ENCODE results near the gene TTLL11.

Gene TTLL11

DNA sequence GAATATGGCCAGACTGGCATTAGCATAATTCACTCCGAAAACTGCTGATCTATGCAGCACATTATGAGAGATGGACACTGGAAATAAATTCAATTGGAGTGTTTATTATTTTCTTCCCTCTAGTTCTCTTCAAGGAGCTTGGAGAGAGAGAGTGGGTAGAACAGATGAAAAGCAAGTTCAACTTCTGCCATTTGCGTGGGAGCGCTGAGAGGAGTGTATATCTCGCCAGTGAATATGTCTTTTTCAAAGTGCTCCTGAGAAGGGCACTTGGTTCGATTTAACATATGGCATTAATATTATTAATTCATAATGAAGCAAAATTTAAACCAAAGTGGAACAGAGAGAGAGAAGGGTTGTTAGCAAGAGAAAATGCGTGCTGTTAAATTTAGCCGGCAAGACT is 227.2 kb downstream of the TTLL11 start:
- DNase-seq: no peak

DNA sequence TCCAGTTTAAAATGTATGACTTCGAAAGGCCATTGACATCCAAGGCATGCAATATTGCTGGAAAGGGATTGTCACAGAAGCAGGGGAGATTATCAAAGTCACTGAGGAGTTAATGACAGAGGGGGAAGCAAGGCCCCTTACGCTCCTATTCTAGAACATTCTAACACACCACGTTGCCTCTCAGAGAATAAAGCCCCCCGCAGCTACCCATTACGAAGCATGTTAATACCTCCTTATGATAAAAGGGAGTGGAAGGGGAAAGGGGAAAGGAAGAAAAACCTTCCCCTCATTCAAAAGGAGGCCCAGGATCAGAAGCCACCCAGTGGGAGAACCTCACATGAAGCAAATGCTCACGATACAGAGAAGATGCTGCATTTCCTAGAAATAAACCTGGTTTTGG is 228.0 kb downstream of the TTLL11 start:
- no peak for DNase-seq

DNA sequence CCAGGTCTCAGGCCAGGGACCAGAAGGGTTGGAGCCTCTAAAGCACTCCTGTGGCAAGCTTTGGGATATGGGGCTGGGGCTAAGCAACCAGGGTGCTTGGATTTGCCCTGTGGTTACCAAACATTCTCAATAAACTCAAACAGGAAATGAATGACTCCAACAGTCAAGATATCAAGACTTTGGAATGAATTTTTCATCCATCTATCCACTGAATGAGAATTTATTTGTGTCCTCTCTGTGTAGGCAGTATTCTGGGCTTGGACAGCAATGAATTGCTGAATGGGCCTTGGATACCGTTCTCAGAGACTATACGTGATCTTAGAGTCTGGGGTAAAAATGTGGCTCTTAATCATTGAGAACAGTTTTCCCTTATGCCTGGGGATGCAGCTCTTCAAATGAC is 229.2 kb downstream of the TTLL11 start:
- DNase-seq: no peak

DNA sequence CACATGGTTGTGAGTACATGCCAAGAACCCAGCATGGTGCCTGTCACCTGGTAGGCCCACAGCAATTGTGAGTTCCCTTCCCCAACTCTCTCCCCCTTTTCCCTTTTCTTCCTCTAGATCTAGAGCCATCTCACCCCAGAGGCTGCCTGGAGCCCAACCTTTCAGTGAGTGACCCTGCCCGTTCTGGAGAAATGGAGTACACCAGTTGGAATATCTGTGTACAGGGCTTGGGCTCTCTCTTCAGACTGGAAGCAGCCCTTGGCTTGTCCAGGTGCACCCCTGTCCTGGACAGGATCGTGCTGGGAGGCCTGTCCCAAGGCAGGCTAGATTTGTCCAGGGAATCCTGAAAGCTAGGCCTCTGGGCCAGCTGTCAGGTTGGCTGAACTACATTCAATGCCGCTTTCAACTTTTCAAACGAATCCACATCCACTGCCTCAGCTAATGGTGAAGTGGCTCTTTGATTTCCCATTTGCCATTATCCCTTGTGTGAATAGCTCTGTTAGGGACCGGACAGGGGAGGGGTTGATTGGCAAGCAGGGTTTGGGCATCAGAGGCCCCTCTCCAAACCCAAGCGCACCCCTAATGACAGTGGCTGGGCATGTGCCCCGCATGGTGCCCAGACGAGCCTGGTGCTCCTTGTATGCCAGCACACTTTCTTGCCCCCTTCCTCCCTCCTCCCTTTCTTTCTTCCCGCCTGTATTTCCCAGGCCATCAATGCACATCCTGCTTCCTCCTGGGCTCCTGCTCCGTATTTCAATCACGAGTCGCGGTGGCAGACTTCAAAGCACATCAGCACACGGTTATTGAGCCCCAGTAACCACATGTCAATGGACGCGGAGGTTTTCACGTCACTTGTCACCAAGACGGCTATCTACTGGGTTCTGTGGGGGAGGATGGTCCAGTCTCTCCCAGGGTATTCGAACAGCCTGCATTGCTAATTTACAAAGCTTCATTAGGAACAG is 230.5 kb downstream of the TTLL11 start:
- no peak for DNase-seq

DNA sequence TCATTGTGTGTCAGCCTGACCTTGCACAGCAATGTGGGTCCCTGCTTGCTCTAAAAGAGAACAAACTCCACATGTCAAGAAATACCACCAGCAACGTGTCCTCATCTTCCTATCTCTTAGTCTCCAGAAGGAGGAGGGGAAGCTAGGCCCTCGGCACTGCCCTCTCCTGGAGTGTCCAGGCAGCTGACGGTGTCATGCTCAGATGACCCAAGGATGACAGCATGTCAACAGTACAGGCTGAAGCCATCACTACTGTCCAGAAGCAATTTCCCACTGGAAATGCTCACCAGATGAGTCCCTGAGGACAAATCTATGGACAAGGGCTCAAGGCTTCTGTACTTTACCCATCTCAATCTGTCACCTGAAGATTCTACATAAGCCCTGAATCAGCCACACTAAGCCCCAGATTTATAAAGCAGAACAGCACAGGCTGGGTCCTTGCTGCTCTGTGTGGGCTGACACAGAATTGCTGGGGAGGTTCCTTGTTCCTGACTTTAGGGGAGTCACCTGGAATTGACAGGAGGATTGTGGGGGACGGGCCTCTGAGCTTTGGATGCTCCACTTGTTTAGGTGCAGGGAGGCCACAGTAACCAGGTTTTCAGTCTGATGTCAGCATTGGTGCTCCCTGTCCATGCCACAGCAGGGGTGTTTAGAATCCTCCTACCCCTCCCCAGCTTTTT is 231.5 kb downstream of the TTLL11 start:
- DNase-seq: no peak

DNA sequence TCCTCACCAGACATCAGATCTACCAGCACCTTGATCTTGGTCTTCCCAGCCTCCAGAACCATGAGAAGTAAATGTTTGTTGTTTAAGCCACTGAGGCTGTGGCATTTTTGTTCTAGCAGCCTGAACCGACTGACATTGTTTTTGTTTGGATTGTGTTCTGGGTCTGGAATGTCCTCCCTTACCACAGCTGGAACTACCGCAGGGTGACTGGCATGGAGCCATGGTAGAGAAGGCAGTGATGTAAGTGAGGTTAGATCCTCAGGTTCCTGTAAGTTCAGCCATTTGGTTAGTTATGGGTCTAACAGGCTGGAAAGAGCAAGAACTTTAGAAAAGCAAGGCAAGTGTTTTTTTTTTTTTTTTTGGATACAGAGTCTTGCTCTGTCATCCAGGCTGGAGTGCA is 232.4 kb downstream of the TTLL11 start:
- no peak for DNase-seq

DNA sequence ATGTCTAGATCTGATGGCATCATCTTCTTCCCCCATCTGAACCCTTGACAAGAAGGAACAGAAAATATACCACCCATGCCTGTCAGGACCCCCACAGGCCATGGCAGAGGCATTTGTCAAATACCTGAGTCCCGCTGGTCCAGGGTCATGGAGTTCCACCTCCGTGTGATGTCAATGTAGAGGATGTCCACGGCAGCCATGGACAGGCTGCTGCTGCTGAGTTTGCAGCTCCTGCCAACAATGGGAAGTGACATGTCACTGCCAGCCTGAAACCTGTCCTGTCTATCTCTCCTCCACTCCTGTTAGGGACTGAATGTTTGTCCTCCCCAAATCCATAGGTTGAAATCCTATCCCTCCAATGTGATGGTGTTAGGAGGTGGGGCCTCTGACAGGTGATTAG is 232.9 kb downstream of the TTLL11 start:
- DNase-seq: no peak

DNA sequence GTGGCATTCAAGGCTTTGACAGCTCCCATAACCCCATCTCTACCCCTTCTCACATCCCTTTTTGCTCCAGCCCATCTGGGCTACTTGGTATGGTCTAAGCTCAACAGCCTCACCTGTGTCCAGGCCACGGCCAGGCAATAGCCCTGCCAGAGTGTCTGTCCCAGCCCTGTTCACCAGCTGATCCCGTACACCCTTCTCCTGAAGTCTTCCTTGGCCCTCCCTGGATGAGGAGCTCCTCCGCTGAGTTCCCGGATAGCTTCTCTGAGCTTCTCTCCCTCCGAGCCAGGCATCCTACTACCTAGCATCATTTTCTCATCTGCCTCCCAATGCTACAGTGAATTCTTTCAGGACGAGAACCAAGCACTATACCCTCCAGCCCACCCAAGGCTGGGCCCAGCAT is 233.5 kb downstream of the TTLL11 start:
- no peak for DNase-seq

DNA sequence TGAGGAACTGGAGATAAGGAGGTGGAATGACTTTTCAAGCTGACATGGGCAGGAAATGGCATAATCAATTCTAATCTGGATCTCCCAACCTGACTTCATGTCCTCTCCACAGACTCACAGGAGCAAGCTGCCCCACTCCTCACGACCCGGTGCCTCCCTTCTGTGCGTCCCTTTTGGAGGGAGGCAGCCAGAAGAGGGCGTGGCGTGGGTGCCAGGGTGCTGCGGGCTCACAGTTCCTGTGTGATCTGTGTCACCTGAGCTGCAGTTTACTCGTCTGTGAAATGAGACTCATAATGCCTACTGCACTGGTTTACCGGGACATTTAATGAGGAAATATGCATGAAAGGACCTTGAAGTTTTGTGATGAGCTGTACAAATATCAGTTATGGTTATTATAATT is 234.3 kb downstream of the TTLL11 start:
- no peak for DNase-seq

DNA sequence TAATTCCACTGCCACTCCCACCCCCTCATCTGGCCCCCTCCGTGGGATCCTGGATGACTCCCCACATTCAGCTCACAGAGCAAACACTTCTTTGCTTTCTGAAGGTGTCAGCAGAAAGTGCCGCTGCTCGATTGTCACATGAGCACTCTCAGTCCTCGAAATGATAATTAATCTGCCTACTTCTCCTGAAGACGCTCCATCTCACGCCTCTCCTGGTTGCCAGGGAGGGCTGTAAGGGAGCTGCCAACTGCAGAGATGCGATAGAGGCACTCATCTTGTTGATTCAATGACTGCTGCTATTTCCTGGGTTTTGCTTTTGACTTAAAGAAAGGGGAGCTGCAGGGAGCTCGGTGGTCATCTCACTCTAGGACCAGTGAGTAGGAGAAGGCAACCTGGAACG is 235.2 kb downstream of the TTLL11 start:
- no peak for DNase-seq

DNA sequence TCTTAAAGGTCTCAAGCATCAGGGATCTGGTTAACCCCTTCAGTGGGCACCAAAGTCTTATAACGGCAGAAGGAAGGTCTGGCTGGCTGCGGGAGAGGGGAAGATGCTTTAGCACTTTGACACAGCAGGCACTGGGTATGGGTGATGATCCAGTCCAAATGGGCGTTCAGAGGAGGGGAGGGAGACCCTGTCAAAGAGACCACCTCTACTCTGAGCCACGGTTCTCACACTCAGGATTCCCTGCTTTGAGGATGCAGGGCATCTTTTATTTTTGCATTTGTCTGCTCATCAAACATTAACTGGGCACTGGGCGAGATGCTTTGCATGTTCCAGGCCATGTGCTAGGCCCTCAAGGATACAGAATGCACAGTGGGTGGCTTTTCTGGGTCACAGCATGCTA is 237.6 kb downstream of the TTLL11 start:
- no peak for DNase-seq

DNA sequence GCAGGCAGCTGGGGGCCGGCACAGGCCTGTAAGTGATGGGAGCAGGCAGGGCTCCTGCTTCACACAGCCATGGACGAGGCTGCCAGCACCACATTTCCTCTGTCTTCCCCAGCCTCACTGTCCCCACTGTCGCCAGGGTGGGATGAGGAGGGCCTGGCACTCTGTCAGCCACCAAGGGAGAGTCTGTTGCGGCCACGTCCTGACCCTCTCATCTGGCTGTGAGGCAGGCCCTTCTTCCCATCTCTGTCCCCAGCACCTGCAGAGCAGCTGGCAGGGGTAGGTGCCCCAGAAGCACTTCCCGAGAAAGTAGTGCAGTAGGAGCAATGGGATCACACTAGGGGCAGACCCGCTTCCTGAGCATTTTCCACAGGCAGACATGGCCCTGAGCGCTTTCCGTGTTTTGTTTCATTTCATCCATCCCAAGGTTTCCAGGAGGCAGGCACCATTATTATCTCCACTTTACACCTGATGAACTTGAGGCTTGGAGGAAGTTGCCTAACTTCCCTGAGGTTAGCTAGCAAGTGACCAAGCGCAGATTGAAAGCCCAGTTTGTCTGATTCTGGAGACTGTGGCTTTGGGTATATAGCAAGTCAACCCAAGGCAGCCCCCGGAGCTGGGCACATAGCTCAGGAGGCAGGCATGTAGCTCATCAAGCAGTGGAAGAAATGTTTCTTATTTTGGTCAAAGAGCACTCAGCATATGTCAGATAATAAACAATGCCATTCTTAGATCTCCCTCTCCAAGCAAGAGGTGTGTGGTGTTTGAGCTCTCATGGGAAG is 239.3 kb downstream of the TTLL11 start:
- DNase-seq: no peak

DNA sequence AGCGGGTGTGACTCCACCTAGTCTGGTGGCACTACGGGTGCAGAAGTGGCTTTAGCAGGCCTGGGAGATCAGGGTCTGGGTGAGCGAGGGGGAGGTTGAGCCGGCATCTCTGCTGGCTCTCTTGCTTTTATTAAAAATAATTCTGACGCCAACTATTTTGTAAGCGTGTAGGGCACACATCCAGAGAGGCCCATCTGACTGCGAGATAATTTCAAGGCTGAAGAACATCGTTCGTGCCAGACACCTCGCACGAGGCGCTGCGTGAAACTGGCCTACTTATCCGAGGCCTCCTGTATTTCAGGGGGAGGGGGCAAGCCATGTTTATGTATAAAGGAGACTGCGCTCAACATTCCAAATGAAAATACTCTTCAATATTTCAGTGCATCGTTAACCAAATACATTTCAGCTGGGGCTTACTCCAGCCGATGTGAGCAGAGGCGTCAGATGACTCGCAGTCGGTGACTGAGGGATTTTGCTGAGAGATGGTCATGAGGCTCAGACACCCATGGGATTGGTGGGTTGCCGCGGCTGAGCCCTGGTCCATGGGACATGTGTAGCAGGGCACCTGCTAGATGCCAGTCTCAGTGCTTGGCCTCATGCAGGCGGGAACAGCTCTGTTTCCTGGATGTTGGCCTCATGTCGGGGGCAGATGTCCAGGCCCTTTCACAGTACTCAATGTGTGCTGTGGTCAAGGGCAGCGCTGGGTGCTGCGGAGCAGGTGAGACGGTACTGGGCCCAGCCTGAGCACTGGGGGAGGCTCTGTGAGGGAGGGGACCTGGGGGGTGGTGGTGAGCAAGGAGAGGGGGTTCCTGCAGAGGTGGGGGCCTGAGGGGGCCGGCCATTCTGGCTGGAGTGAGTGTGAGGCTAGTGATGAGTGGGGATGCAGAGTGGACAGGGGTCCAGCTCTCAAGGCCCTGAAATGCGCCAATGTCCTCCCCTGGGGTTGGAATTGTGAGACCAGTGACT is 240.2 kb downstream of the TTLL11 start:
- DNase-seq: no peak

DNA sequence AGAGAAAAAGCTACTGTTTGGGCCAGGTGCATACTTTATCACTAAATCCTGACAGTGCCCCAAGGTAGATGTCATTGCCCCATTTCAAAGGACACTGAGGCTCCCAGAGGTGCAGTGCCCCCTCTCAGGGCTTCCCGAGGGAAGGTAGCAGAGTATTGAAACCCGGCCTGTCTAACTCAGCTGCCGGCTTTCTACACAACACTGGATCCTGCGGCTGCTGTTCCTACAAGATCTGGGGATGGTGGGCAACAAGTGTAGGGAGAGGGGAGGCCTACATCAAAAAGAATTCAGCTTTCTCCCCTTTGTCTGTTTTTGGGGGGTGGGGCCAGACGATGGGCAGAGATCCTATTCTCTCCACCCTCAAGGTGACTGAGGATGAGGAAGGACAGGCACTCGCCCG is 240.9 kb downstream of the TTLL11 start:
- DNase-seq: no peak

DNA sequence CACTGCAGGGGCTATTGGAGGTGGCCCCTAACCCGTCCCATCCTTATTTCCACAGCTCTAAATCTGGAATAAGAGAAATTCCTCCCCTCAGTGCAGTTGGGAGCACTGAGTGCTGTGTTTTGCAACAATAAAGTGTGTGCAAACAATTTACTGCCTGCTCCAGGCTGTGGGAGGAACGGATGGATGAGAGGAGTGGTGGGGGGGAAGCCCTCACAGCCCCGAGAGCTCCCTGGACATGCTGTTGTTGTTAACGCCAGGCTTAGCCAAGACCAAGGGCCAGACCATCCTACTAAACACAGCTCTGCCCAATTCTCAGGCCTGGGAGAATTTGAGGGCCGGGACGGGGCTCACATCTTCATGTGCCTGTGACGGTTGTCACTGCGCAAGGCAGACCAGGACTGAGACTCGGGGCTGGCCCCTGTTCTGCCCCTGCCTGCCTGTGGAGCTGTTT is 241.4 kb downstream of the TTLL11 start:
- no peak for DNase-seq

DNA sequence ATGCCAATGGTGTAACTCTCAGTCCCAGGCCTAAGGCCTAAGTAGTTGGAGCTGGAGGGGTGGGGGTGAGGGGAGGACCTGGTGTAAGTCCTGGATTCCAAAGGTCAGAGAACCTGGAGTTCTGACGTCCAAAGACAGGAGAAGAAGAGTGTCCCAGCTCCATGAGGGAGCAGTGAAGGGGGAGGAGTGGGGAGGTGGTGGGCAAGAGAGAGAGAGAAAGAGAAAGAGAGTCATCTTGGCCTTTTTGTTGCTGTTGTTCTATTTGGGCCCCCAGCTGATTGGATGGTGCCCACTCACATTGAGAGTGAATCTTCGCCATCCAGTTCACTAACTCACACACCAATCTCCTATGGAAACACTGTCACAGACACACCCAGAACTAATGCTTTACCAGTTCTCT is 242.7 kb downstream of the TTLL11 start:
- DNase-seq: no peak

DNA sequence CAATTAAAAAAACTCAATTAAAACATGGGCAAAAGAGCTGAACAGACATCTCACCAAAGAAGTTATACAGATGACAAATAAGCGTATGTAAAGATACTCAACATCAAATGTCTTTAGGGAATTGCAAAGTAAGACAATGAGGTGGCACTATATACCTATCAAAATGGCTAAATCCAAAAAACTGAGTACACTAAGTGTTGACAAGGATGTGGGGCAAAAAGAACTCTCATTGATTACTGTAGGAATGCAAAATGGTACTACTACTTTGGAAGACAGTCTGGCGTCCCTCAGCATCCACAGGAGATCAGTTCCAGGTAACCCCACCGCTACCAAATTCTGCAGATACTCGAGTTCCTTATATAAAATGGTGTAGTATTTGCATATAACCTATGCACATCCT is 243.6 kb downstream of the TTLL11 start:
- DNase-seq: no peak

DNA sequence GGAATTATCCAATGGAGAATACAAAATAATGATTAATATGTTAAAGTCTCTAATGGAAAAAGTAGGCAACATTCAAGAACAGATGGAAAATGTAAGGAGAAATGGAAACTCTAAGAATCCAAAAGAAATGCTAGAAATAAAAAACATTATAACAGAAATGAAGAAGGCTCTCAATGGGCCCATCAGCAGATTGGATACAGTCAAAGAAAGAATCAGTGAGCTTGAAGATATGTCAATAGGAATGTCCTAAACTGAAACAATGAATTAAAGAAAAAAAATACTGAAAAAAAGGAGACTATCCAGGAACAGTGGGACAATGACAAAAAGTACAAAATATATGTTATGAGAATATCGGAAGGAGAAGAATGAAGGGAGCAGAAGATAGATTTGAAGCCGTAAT is 248.5 kb downstream of the TTLL11 start:
- no peak for DNase-seq

DNA sequence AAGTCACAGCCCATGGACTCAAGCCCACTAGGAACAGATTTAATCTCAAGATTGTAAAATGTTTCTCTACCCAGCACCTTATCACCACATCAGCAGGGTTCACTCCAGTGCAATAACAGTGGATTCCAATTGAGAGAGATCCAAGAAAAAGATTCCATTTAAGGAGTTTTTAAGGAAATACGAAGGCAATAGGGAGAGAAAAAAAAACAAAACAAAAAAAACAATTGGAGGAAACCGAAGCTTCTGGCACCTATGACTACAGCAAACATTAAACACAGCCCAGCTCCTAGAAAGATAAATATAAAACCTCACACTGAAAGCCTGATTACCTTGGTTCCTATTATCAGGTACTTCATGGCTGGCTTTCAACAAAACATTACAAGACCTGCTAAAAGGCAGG is 249.0 kb downstream of the TTLL11 start:
- no peak for DNase-seq

DNA sequence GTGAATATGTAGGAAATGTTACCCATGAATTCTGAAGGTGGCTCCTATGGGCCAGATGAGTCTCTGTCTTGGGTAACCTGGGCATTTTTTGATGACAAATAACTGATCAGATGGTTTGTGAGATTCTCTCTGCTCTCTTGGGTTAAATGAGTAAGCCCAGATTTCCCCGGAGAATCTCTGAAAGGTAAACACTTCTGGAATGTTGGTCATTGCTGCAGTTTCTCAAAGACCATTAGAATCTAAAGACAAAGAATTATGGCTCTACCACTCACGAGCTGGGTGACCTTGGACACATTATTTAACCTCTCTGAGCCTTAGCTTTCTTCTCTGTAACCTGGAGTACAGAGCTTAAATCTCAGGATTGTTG is 250.5 kb downstream of the TTLL11 start:
- no peak for DNase-seq

DNA sequence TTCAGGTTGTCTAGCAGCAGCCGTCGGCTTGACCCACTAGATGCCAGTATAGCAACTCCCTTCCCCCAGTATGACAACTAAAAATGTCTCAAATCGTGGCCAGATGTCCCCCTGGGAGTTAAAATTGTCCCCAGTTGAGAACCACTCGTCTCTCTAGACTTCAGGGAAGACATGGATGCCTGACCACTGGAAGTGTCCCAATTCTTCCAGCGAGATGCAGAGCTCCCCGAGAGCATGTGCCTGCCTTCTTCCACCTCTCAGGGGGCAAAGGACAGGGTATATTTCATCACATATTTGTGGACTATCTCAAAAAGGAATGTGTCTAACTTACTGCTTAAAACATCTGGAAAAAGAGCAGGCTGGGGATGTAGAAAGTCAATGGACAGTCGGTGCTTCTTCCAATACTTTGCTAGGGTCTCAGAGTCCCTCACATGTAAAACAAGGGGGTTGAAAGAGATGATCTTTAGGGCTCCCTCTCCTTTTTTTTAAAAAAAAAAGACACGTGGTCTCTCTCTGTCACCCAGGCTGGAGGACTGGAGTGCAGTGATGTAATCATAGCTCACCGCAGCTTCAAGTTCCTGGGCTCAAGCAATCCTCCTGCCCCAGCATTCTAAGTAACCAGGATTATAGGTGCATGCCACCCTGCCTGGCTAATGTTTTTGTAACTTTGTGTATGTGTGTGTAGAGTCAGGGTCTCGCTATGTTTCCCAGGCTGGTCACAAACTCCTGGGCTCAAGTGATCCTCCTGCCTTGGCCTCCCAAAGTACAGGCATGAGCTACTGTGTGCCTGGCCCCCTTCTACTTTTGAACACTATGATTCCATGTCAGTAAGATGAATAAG is 251.1 kb downstream of the TTLL11 start:
- no peak for DNase-seq
